Liver (tissue), 3 donors: ENCODE results near the gene CEP85L.

Source experiments
- ATF3 ChIP-seq: IDR thresholded peaks from 2 replicates; pipeline ENCODE4 v1.6.1; 2016; ENCODE audit warnings: antibody characterized with exemption
- GABPA ChIP-seq, 2 donors: IDR thresholded peaks in 1 of 2; conservative IDR thresholded peaks in 1 of 2; 2 replicates each; pipeline ENCODE4 v1.6.1; 2016; ENCODE audit warnings: antibody characterized with exemption in 2 of 2, mild to moderate bottlenecking in 1 of 2, moderate library complexity in 1 of 2
- RAD21 ChIP-seq, 2 donors: IDR thresholded peaks; 2 replicates each; pipeline ENCODE4 v1.6.1; 2016; ENCODE audit warnings: antibody characterized with exemption in 2 of 2, mild to moderate bottlenecking in 2 of 2
- REST ChIP-seq: IDR thresholded peaks from 2 replicates; pipeline ENCODE4 v1.6.1; 2016; ENCODE audit warnings: antibody characterized with exemption, mild to moderate bottlenecking
- SP1 ChIP-seq: IDR thresholded peaks from 2 replicates; pipeline ENCODE4 v1.6.1; 2018; ENCODE audit warnings: antibody characterized with exemption, mild to moderate bottlenecking
- TF ChIP-seq, protein P1 (sequence below): fragments of 150-350 bp; IDR thresholded peaks from 2 replicates; pipeline ENCODE4 v1.5.1; 2017; ENCODE audit warnings: improper control_type of control experiment, low read depth, low read length; ENCODE audit not compliant: missing input control
- donor health status: healthy.
- donor health status: healthy.

DNA sequence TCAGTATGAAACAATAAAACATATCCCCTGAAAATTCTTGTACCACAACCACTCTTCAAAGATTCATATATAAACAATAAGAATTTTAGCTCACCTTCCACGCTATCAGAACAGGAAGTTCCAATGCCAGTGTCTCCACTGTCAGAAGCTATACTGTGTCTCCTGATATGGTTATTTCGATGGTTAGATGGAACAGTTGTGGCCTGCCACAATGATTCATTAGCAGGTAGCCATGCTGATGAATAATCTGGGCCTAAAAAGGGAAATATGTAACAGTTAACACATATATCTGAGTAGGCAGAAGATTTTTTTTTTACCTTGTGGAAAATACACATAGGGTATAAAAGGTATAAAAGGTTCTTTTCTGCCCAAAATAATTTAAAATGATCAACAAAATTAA is 19.0 kb downstream of the CEP85L start:
- TF ChIP-seq, protein P1, sequence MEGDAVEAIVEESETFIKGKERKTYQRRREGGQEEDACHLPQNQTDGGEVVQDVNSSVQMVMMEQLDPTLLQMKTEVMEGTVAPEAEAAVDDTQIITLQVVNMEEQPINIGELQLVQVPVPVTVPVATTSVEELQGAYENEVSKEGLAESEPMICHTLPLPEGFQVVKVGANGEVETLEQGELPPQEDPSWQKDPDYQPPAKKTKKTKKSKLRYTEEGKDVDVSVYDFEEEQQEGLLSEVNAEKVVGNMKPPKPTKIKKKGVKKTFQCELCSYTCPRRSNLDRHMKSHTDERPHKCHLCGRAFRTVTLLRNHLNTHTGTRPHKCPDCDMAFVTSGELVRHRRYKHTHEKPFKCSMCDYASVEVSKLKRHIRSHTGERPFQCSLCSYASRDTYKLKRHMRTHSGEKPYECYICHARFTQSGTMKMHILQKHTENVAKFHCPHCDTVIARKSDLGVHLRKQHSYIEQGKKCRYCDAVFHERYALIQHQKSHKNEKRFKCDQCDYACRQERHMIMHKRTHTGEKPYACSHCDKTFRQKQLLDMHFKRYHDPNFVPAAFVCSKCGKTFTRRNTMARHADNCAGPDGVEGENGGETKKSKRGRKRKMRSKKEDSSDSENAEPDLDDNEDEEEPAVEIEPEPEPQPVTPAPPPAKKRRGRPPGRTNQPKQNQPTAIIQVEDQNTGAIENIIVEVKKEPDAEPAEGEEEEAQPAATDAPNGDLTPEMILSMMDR: no peak
- TF ChIP-seq ATF3: no peak
- no peak for TF ChIP-seq REST
- no peak for TF ChIP-seq RAD21 (IDR thresholded peaks at IDR 0.05)
- no peak for TF ChIP-seq GABPA (IDR thresholded peaks at IDR 0.05 in 1 of 2, conservative IDR thresholded peaks at IDR 0.05 in 1 of 2)
- TF ChIP-seq SP1: no peak
